ENCODE data around the gene CST2. TPM values are rescaled to one million over a fixed set of nuclear protein-coding genes. Genes with fewer than 3 reads are reported as not detected.

CST2 gene, protein sequence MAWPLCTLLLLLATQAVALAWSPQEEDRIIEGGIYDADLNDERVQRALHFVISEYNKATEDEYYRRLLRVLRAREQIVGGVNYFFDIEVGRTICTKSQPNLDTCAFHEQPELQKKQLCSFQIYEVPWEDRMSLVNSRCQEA
- not detected for total RNA-seq
- not detected for polyA plus RNA-seq

DNA sequence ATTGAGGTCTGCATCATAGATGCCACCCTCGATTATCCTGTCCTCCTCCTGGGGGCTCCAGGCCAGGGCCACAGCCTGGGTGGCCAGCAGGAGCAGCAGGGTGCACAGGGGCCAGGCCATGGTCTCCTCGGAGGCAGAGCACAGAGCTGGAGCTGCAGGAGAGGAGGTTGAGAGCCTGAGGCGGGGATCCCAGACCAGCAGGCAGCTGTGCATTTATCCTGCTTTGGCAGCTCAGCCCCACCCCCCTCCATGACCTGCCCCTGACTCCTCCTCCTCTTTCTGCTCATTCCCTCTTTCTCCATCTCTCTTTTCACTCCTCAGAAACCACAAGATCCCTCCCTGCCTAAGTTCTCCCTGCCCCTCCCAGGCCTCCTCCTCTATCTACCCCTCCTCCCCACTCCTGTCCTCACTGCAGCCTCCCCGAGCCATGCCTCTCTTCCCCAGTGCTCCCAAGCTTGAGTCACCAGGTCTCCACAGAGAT lies at the start of gene CST2:
CST2 (minus strand) TSS at position 189 of the 481 bp plus-strand sequence; CDS start at position 120, 69 bp downstream.
- intact Hi-C loops (cut with micrococcal nuclease): no loop called here
- ChIA-PET POLR2A (ENCODE audit: partially characterized antibody) (no interaction called here), CTCF (ENCODE audit: partially characterized antibody) (no interaction called here)
- Mint-ChIP-seq H3K27ac (peak within 1 kb of the TSS in 1 of 7 donors; percentile 61), H3K27me3 (peaks cover 2 to 26% of the 10 kb centered on the region in 2 donors), H3K4me3 (no peak within 1 kb of the TSS), H3K4me1 (no peaks in the 10 kb centered on the region), H3K36me3 (no peaks in the 10 kb centered on the region), H3K9me3 (peaks cover 0 to 2% (median 0%) of the 10 kb centered on the region in 8 donors)
- no peaks in the 10 kb centered on the region for H3K36me3 ChIP-seq (ENCODE audit: insufficient read depth, low read length)
- no peak within 1 kb of the TSS for H3K4me3 ChIP-seq (ENCODE audit: low read length in 2 of 2)
- no peaks in the 10 kb centered on the region for H3K4me1 ChIP-seq (ENCODE audit: insufficient read depth, low read length)
- no peaks in the 10 kb centered on the region for H3K9me3 ChIP-seq (ENCODE audit: control insufficient read depth in 1 of 2, low read length in 2 of 2)
- H3K27me3 ChIP-seq (ENCODE audit: insufficient read depth, low read length): no peaks in the 10 kb centered on the region
- DNase-seq: no peak
- H3K27ac ChIP-seq (ENCODE audit: low read depth, low read length): no peak within 1 kb of the TSS

DNA sequence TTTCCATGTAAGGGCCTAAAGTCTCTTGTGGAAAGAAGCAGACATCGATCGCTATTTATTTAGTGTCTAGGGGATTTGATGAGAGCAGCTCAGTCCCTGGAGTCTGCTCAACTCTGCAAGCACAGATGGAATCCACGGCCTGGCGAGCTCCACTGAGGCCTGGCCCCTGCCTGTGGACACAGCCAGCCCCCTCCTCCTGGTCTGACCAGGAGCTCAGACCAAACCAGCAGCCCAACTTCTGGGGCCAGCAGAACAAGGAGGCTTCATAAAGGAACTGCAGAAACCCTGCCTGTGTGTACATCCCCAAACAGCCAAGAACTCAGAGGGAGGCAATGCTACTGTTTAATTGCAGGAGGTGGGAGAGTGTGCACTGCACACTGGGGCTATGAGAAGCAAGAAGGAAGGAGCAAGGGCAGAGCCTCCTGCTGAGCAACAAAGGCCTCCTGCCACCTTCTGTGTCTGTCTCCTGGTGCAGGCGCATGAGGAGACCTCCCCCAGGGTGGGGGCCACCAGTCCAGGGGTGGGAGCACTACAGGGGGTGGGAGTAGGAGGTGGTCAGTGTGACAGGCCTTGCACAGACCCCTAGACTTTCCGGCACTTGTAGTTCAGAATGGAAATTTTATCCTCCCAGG lies 49.2 kb upstream of the CST2 start:
- Mint-ChIP-seq H3K4me1 (peaks cover 0 to 8% (median 0%) of the 10 kb centered on the region in 4 donors), H3K36me3 (no peaks in the 10 kb centered on the region), H3K27ac (no peak overlapping the region), H3K4me3 (no peak overlapping the region), H3K27me3 (peaks cover 2 to 10% of the 10 kb centered on the region in 2 donors), H3K9me3 (peaks cover 0 to 2% (median 0%) of the 10 kb centered on the region in 8 donors)
- no peaks in the 10 kb centered on the region for H3K9me3 ChIP-seq (ENCODE audit: control insufficient read depth in 1 of 2, low read length in 2 of 2)
- intact Hi-C loops (cut with micrococcal nuclease): no loop called here
- ChIA-PET POLR2A (ENCODE audit: partially characterized antibody) (no interaction called here), CTCF (ENCODE audit: partially characterized antibody) (no interaction called here)
- no peak overlapping the region for H3K27ac ChIP-seq (ENCODE audit: low read depth, low read length)
- DNase-seq: no peak
- H3K36me3 ChIP-seq (ENCODE audit: insufficient read depth, low read length): no peaks in the 10 kb centered on the region
- H3K27me3 ChIP-seq (ENCODE audit: insufficient read depth, low read length): no peaks in the 10 kb centered on the region
- H3K4me1 ChIP-seq (ENCODE audit: insufficient read depth, low read length): no peaks in the 10 kb centered on the region
- H3K4me3 ChIP-seq (ENCODE audit: low read length in 2 of 2): no peak overlapping the region

DNA sequence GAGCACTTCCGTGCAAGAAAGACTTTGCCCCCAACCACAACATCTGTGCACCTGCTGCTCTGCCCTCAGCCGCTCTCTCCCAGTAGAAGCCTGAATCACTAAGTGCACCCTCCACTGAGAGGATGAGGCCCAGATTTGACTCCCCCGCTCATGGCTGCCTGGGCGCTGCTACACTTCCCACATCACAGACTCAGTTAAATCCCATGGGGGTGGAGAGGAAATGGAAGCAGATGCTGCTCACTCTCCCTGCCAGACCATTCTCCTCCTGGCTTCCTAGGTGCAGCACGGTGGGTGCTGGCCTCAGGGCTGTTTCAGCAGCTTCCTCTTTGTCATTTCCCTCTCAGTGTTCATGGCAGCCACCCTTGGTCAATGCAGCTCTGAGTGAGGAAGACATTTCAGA lies 48.2 kb upstream of the CST2 start:
- Histone ChIP-seq H3K9me3 (ENCODE audit: control insufficient read depth in 1 of 2, low read length in 2 of 2) (no peaks in the 10 kb centered on the region), H3K4me1 (ENCODE audit: insufficient read depth, low read length) (no peaks in the 10 kb centered on the region), H3K27me3 (ENCODE audit: insufficient read depth, low read length) (no peaks in the 10 kb centered on the region), H3K27ac (ENCODE audit: low read depth, low read length) (no peak overlapping the region), H3K36me3 (ENCODE audit: insufficient read depth, low read length) (no peaks in the 10 kb centered on the region), H3K4me3 (ENCODE audit: low read length in 2 of 2) (no peak overlapping the region)
- peak overlapping the region in 1 of 8 donors; percentile 24 for H3K4me3 Mint-ChIP-seq
- H3K27me3 Mint-ChIP-seq: peaks cover 2 to 18% of the 10 kb centered on the region in 2 donors
- intact Hi-C loops (cut with micrococcal nuclease): no loop called here
- ChIA-PET POLR2A (ENCODE audit: partially characterized antibody) (no interaction called here), CTCF (ENCODE audit: partially characterized antibody) (no interaction called here)
- no peaks in the 10 kb centered on the region for H3K36me3 Mint-ChIP-seq
- DNase-seq: no peak
- peaks cover 0 to 8% (median 0%) of the 10 kb centered on the region in 4 donors for H3K4me1 Mint-ChIP-seq
- H3K27ac Mint-ChIP-seq: peak overlapping the region in 1 of 7 donors; percentile 48
- peaks cover 0 to under 1% (median 0%) of the 10 kb centered on the region in 8 donors for H3K9me3 Mint-ChIP-seq

DNA sequence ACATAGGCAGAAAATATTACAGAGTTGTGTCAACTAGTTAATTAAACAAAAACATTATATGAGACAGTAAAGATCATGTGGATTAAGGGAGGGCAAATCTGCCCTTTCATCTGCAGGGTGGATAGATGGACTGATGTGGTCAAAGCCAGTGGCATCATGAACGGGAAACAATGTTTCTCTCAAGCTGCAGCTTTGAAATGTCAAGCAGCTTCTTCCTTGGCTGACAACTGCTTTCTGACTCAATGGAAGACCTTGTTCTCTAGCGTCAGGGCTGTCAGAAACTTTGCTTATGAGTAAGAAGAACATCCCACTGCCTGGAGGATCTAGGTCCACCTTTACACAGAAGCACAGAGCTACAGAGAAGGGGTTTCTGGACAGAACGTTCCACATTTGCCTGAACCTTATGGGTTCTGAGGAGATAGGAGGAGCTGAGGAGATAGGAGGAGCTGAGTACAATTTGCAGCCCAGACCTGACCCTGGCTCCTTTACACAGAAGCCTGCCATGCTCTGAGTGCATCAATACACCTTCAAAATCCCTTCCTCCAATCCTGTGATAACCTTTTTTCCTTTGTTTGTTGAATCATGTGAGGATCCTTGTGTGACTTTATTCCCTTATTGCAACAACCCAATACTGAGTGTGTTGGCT lies 47.0 kb upstream of the CST2 start:
- intact Hi-C loops (cut with micrococcal nuclease): no loop called here
- Histone ChIP-seq H3K9me3 (ENCODE audit: control insufficient read depth in 1 of 2, low read length in 2 of 2) (no peaks in the 10 kb centered on the region), H3K4me1 (ENCODE audit: insufficient read depth, low read length) (no peaks in the 10 kb centered on the region), H3K36me3 (ENCODE audit: insufficient read depth, low read length) (no peaks in the 10 kb centered on the region), H3K27me3 (ENCODE audit: insufficient read depth, low read length) (no peaks in the 10 kb centered on the region), H3K4me3 (ENCODE audit: low read length in 2 of 2) (no peak overlapping the region), H3K27ac (ENCODE audit: low read depth, low read length) (no peak overlapping the region)
- ChIA-PET CTCF (ENCODE audit: partially characterized antibody) (no interaction called here), POLR2A (ENCODE audit: partially characterized antibody) (no interaction called here)
- H3K4me3 Mint-ChIP-seq: no peak overlapping the region
- peak in 1 of 5 donors; percentile 18 for DNase-seq
- H3K27me3 Mint-ChIP-seq: peaks cover 5 to 25% of the 10 kb centered on the region in 2 donors
- H3K9me3 Mint-ChIP-seq: no peaks in the 10 kb centered on the region
- no peak overlapping the region for H3K27ac Mint-ChIP-seq
- H3K36me3 Mint-ChIP-seq: no peaks in the 10 kb centered on the region
- H3K4me1 Mint-ChIP-seq: peaks cover 0 to 8% (median 0%) of the 10 kb centered on the region in 4 donors

DNA sequence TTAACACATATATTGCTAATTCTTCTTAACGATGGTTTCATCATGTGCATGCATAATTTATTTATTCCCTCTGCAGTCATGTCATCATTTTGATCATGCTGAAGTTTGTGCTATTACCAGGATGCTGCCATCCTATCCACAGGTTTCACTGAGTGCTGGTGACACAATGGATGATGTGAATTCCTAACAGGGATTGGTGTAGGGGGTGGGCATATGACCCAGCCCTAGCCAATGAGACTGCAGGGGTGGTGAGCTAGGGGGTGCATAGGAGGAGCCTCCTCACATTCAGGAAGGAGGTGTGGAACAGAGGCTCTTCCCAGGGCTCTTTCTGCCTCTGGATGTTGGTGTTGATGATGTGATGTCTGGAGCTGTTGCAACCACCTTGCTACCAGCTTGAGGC lies 45.5 kb upstream of the CST2 start:
- H3K4me1 ChIP-seq (ENCODE audit: insufficient read depth, low read length): no peaks in the 10 kb centered on the region
- Mint-ChIP-seq H3K36me3 (no peaks in the 10 kb centered on the region), H3K9me3 (no peaks in the 10 kb centered on the region), H3K27ac (no peak overlapping the region), H3K27me3 (peaks cover 5 to 32% of the 10 kb centered on the region in 2 donors), H3K4me3 (no peak overlapping the region), H3K4me1 (peaks cover 0 to 8% (median 0%) of the 10 kb centered on the region in 4 donors)
- intact Hi-C loops (cut with micrococcal nuclease): no loop called here
- no peaks in the 10 kb centered on the region for H3K9me3 ChIP-seq (ENCODE audit: control insufficient read depth in 1 of 2, low read length in 2 of 2)
- H3K27me3 ChIP-seq (ENCODE audit: insufficient read depth, low read length): no peaks in the 10 kb centered on the region
- DNase-seq: no peak
- no peak overlapping the region for H3K27ac ChIP-seq (ENCODE audit: low read depth, low read length)
- no peaks in the 10 kb centered on the region for H3K36me3 ChIP-seq (ENCODE audit: insufficient read depth, low read length)
- CTCF ChIA-PET (ENCODE audit: partially characterized antibody): no interaction called here
- H3K4me3 ChIP-seq (ENCODE audit: low read length in 2 of 2): no peak overlapping the region
- POLR2A ChIA-PET (ENCODE audit: partially characterized antibody): no interaction called here

DNA sequence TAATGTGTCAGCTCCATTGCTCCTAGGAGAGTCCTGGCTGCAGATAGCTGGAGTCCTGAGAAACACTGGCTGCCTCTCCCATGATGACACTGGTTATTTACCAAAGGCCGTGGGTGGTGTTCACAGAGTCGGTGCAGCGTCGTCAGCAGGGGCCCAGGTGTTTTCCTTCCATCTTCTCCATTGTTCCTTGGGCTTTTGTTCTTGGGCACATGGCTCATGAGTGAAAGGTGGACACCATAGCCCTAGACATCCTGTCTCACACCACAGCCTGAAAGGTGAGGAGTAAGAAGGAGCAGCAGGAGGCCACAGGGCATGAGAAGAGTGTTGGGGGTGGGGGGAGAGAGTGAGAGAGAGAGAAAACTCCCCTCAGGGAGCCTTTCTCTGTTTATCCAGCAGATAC lies 43.9 kb upstream of the CST2 start:
- H3K36me3 ChIP-seq (ENCODE audit: insufficient read depth, low read length): no peaks in the 10 kb centered on the region
- H3K4me1 ChIP-seq (ENCODE audit: insufficient read depth, low read length): no peaks in the 10 kb centered on the region
- intact Hi-C loops (cut with micrococcal nuclease): no loop called here
- no peak for DNase-seq
- peaks cover 0 to 8% (median 0%) of the 10 kb centered on the region in 4 donors for H3K4me1 Mint-ChIP-seq
- H3K27ac Mint-ChIP-seq: no peak overlapping the region
- no peak overlapping the region for H3K4me3 Mint-ChIP-seq
- H3K9me3 ChIP-seq (ENCODE audit: control insufficient read depth in 1 of 2, low read length in 2 of 2): no peaks in the 10 kb centered on the region
- ChIA-PET CTCF (ENCODE audit: partially characterized antibody) (no interaction called here), POLR2A (ENCODE audit: partially characterized antibody) (no interaction called here)
- peaks cover 7 to 30% of the 10 kb centered on the region in 2 donors for H3K27me3 Mint-ChIP-seq
- no peak overlapping the region for H3K27ac ChIP-seq (ENCODE audit: low read depth, low read length)
- no peaks in the 10 kb centered on the region for H3K9me3 Mint-ChIP-seq
- H3K36me3 Mint-ChIP-seq: no peaks in the 10 kb centered on the region
- no peak overlapping the region for H3K4me3 ChIP-seq (ENCODE audit: low read length in 2 of 2)
- H3K27me3 ChIP-seq (ENCODE audit: insufficient read depth, low read length): no peaks in the 10 kb centered on the region

DNA sequence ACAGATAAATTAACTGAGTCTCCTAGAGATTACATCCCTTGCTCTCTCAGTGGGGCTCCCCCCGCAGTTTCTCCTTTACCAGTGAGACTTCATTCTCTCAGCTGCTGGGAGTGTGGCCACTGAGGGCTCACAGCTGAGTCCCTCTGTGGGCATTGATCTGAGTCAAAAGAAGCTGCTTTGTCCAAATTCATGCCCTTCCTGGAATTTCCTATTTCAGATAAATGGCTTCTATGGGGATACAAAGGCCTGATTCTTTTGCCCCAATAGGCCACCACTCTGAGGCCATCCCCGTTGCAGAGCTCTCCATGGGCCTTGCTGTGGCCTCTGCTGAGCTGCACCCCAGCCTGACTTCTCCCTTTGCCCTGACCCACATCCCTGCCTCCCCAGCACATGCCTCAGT lies 43.0 kb upstream of the CST2 start:
- H3K36me3 Mint-ChIP-seq: no peaks in the 10 kb centered on the region
- H3K4me3 Mint-ChIP-seq: no peak overlapping the region
- Histone ChIP-seq H3K27me3 (ENCODE audit: insufficient read depth, low read length) (no peaks in the 10 kb centered on the region), H3K9me3 (ENCODE audit: control insufficient read depth in 1 of 2, low read length in 2 of 2) (no peaks in the 10 kb centered on the region), H3K4me3 (ENCODE audit: low read length in 2 of 2) (no peak overlapping the region), H3K36me3 (ENCODE audit: insufficient read depth, low read length) (no peaks in the 10 kb centered on the region), H3K27ac (ENCODE audit: low read depth, low read length) (no peak overlapping the region), H3K4me1 (ENCODE audit: insufficient read depth, low read length) (no peaks in the 10 kb centered on the region)
- H3K27ac Mint-ChIP-seq: no peak overlapping the region
- POLR2A ChIA-PET (ENCODE audit: partially characterized antibody): no interaction called here
- H3K27me3 Mint-ChIP-seq: peaks cover 9 to 27% of the 10 kb centered on the region in 2 donors
- intact Hi-C loops (cut with micrococcal nuclease): no loop called here
- DNase-seq: no peak
- peaks cover 0 to 6% (median 0%) of the 10 kb centered on the region in 4 donors for H3K4me1 Mint-ChIP-seq
- CTCF ChIA-PET (ENCODE audit: partially characterized antibody): no interaction called here
- no peaks in the 10 kb centered on the region for H3K9me3 Mint-ChIP-seq
